Activated T-helper 1 cell treated with Interleukin-2 at 50 U/mL for 16 hours (primary cell): ENCODE results near the gene AGAP1.

Source experiments
- DNase-seq: peaks from one replicate; pipeline ENCODE4 v3.0.0-alpha.2; 2020; ENCODE audit warnings: low read depth

Gene AGAP1

GRCh38 chr2:236001854-236002253 lies 508.0 kb downstream of the AGAP1 start:
- DNase-seq, result no peak

DNA sequence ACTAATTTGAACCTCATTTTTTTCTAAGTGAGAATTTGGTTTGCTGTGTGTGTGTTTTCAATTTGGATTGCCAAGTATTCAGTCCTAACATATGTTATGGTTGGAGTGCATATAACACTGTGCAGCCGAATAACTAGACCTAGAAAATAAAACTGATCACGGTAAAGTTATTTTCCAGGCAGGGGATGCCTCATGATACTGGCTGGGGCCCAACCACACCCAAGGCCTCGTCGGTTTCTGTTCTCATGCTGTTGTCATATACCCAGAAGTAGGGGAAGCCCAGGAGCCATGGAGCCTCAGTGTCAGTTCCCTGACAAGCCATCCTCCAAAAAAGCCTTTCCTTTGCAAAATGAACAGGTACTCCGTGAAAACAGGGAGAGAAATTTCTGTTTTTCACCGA lies 514.2 kb downstream of the AGAP1 start:
- no peak for DNase-seq

DNA sequence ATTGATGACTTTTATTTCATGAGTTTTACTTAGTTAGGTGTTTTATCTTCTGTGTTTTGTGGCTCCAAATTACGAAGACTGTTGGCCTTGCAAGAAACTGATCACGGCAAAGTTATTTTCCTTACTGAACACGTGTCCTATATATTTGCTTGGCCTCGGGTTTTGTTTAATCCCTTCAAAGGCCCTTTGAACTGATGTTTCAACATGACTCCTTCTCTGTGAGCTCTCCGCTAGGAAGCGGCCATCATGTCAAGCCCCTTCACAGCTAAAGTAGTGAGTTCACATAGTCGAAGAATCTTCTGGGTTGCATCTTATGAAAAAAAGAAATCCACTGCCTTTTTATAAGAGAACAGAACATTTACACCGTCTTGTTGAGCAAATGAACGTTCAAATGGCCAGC lies 515.0 kb downstream of the AGAP1 start:
- DNase-seq, result no peak

DNA sequence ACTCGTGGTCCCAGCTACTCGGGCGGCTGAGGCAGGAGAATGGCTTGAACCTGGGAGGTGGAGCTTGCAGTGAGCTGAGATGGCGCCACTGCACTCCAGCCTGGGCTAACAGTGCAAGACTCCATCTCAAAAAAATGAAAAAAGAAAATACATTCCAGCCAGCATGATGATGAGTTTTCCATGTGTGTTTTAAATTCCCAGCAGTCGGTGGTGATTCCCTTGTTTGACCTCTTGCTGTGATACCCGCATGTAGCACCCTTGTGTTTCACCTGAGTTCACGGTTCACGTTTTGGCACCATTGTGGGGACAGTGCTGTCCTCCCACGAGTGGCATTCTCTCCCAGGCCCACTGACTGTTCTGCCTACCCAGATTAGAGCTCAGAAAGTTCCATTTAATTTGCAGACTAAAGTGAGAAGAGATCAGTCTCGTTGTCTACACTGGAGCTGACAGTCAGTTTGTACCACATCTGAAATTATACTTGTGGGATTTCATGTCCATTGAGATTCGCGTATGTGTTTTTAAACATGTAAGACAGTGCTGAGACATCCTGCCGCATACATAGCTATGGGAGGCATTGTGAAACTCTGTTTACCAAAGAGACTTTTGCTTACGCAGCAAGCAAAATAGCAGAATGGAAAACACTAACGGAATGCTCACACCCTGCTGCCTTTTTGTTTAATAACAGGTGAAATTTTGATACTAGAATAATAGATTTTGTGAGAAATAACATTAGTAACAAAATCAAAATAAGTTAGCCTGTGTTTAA lies 517.3 kb downstream of the AGAP1 start:
- no peak for DNase-seq

GRCh38 chr2:236012155-236012554 lies 518.3 kb downstream of the AGAP1 start:
- DNase-seq, result no peak

DNA sequence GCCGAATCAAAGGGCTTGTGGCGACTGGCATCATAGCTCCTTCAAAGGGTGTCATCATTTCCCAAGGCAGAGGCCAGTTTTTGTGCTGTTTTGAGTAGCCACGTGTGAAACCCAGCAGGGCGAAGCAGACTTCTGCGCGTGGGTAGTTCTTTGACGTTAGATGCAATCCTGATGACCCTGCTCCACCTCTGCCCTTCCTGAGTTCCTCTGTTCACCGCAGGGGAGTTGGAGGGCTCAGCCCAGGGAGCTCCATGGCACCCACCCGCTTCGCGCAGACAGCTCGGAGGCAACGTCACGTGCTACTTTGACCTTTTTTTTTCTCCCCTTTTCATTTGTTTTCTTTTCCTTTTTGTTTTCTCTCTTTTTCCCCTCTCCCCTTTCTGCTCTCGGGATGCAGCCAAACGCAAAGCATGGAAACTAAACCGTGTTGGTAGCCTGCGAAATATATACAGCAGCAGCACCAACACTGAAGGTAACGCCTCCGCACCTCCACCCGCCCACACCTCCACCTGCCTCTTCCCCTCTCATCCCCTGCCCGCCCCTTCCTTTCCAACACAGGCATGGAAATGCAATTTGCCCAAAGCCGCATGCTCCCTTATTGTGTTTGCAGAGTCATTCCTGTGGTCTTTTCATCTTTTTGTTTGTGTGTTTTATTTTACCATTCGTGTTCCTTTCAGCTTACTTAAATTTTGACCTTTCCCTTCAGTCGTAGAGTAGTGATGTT lies 520.7 kb downstream of the AGAP1 start:
- no peak for DNase-seq

GRCh38 chr2:236015171-236015570 lies 521.3 kb downstream of the AGAP1 start:
- no peak for DNase-seq

- no peak for DNase-seq
These were observed 522.7 kb downstream of the AGAP1 start for GRCh38 chr2:236016496-236016895.

GRCh38 chr2:236017446-236017845 lies 523.6 kb downstream of the AGAP1 start:
- no peak for DNase-seq

DNA sequence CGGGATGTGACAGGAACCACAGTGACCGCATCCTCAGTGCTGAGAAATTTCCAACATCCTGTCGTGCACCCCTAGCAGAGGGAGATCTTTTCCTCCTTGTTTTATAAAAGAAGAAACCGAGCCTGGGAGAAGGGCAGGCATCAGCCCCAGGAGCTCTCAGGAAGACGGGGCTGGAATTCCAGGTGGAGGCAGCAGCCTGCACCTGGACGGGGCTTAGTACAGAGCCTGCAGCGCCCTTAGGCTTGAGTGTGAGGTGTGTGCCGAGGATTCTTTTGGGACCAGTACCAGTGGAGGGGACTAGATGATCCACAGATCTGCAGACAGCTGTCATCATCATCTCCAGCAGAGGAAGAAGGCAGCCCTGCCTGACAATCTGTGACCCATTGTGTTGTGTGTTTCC lies 525.6 kb downstream of the AGAP1 start:
- DNase-seq, result no peak

- DNase-seq, result no peak
These were observed 527.7 kb downstream of the AGAP1 start for GRCh38 chr2:236021499-236022057.

DNA sequence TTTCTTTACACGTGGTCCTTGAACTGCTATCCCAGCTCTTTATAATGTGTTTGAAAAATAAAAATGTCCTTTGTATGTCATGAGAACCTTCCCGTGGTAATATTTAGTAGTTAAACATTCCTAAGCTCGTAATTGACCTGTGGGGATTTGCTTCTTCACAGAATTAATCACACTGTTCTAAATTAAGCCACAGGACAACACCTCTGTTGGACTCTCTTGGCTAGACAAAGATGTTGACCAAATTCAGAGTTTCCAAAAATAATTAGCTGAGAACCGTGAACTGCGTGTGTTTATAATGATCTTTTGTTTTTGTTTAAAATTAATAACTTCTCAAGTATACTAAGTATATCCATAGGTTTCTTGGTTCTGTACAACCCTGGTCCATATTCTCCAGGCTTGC lies 528.3 kb downstream of the AGAP1 start:
- no peak for DNase-seq

GRCh38 chr2:236025892-236026291 lies 532.0 kb downstream of the AGAP1 start:
- DNase-seq, result no peak

DNA sequence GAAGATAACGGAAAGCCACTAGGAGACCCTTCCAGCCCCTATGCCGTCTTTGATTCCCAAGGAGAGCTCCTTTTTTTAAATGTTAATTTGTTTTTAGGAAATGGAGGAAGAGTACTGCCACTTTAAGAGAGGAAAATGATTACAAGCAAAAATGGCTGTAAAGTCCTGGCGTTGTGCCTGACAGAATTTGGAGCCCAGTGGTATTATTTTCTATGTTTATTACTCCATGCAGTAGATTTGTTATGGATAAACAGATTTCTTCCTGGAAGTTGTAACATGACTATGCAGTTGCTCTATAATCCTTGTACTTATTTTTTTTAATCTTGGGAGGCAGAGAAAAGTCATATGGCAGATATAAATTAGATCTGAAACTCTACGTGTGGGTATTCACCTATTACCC lies 533.0 kb downstream of the AGAP1 start:
- DNase-seq, result no peak

- no peak for DNase-seq
These were observed 534.2 kb downstream of the AGAP1 start for GRCh38 chr2:236028066-236028465.

- no peak for DNase-seq
These were observed 539.6 kb downstream of the AGAP1 start for GRCh38 chr2:236033462-236033861.

DNA sequence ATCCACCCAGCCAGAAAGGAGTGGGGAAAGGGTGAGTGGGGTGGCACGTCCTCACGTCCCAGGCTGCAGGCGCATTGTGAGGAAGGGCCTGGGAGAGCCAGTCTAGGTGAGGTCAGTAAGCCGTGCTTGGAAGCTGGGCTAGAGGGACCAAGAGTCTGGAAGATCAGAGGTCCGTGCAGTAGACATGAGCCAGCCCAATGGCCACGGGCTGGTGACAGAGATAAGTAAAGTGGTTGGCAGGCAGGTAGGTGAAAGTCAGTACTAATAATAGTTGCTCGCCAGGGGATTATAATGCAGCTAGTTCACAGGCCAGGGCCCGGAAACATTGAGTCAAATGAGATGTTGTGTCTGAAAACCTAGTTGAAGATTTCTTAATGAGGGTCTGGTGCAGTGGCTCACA lies 541.1 kb downstream of the AGAP1 start:
- DNase-seq, result no peak

DNA sequence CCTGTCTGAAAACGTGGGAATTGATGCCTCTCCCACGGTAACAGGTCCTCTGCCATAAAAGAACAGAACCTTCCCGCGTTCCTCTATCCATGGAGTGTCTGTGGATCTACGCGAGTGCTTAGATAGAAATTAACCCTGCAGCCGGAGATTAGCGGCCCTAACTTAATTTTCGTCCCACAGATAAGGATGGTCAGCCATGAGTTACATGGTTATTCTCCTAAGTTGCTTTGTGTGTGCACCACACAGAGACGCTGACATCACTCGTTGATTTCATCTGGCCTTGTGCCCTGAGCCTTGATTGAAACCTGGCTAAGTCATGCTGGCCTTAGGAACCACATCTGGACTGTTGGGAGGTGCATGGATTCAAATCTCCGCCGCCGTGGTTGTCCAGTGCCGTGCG lies 542.2 kb downstream of the AGAP1 start:
- no peak for DNase-seq

DNA sequence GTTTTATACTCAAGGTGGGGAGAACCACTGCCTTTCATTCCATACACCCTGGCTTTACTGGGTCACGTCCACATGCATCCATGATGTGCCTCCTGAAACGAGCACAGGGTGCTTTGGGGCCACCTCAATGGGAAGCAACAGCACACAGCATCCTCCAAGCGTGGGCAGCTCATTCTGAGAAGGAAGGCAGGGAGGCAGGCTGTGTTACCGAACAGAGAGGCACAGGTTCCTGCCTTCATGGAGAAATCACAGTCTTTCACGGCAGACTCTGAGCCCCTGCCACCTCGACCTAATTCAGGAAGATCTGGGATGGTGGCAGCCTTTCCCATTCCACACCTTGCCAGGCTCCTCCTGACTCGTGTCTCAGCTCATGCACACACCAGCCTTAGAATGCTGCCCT lies 544.3 kb downstream of the AGAP1 start:
- no peak for DNase-seq

GRCh38 chr2:236040600-236041328 lies 546.9 kb downstream of the AGAP1 start:
- DNase-seq, result no peak

DNA sequence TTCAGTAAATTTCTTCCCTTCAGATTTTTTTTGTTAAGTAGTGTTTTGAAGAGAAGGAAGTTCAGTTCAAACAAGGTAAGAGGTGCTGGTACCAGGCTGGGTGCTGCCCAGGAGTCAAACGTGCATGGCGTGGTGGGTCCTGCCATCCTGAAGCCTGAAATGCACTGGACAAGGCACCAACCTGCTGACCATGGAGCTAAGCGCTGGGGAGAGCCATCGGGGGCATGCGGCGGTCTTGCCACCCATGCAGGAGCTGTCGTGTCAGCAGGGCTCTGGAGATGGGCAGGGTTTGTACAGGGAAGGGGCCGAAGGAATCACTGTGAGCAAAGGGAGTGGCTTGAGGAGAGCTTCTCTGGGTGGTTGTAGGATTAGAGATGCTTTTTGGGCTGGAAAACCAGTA lies 547.8 kb downstream of the AGAP1 start:
- DNase-seq, result no peak

- no peak for DNase-seq
These were observed 548.2 kb downstream of the AGAP1 start for GRCh38 chr2:236042087-236042486.

- no peak for DNase-seq
These were observed 550.3 kb downstream of the AGAP1 start for GRCh38 chr2:236044191-236044590.
